HEK293 (cell line): ENCODE measurements around the gene HUWE1.

ENCODE experiments used
- CTCF ChIP-seq: fragments of 450-650 bp; formaldehyde crosslinking; IDR thresholded peaks from 2 replicates; pipeline ENCODE4 v1.5.1; 2016; ENCODE audit warnings: missing biosample characterization, missing genetic modification characterization
- MYNN ChIP-seq: fragments of 450-650 bp; formaldehyde crosslinking; IDR thresholded peaks from 2 replicates; pipeline ENCODE4 v1.5.1; 2016; ENCODE audit warnings: missing biosample characterization, missing genetic modification characterization, borderline replicate concordance
- REST ChIP-seq: fragments of 450-650 bp; formaldehyde crosslinking; IDR thresholded peaks from 2 replicates; pipeline ENCODE4 v1.5.1; 2016; ENCODE audit warnings: missing biosample characterization, missing genetic modification characterization
- SALL2 ChIP-seq: fragments of 450-650 bp; formaldehyde crosslinking; IDR thresholded peaks from 2 replicates; pipeline ENCODE4 v1.5.0; 2017; ENCODE audit warnings: missing biosample characterization, mild to moderate bottlenecking, missing genetic modification characterization, borderline replicate concordance
- ZBTB17 ChIP-seq: fragments of 450-650 bp; formaldehyde crosslinking; IDR thresholded peaks from 2 replicates; pipeline ENCODE4 v1.5.1; 2016; ENCODE audit warnings: missing biosample characterization, missing genetic modification characterization
- ZBTB7A ChIP-seq: fragments of 450-650 bp; formaldehyde crosslinking; IDR thresholded peaks from 2 replicates; pipeline ENCODE4 v1.5.1; 2016; ENCODE audit warnings: low read depth, missing biosample characterization, missing genetic modification characterization
- ZNF114 ChIP-seq: fragments of 450-650 bp; formaldehyde crosslinking; IDR thresholded peaks from 2 replicates; pipeline ENCODE4 v1.5.0; 2017; ENCODE audit warnings: missing biosample characterization, missing genetic modification characterization
- ZNF23 ChIP-seq: fragments of 450-650 bp; formaldehyde crosslinking; IDR thresholded peaks from 2 replicates; pipeline ENCODE4 v1.5.1; 2016; ENCODE audit warnings: missing biosample characterization, missing genetic modification characterization, borderline replicate concordance
- ZNF530 ChIP-seq: fragments of 450-650 bp; formaldehyde crosslinking; IDR thresholded peaks from 2 replicates; pipeline ENCODE4 v1.5.1; 2016; ENCODE audit warnings: low read depth, missing biosample characterization, missing genetic modification characterization
- ZNF645 ChIP-seq: fragments of 450-650 bp; formaldehyde crosslinking; IDR thresholded peaks from 2 replicates; pipeline ENCODE4; 2016; ENCODE audit warnings: missing biosample characterization, missing genetic modification characterization
- ZNF785 ChIP-seq: fragments of 450-650 bp; formaldehyde crosslinking; IDR thresholded peaks from 2 replicates; pipeline ENCODE4 v1.5.1; 2016; ENCODE audit warnings: missing biosample characterization, missing genetic modification characterization
- ZNF843 ChIP-seq: fragments of 450-650 bp; formaldehyde crosslinking; IDR thresholded peaks from 2 replicates; pipeline ENCODE4 v1.5.1; 2016; ENCODE audit warnings: missing biosample characterization, missing genetic modification characterization

GRCh38 chrX:53685711-53686110, 808 bp downstream of the HUWE1 start:
- TF ChIP-seq CTCF = no peak
- TF ChIP-seq ZBTB17 = no peak
- TF ChIP-seq ZNF114 (tag by site-specific recombination) = no peak
- TF ChIP-seq ZNF530 = no peak
- TF ChIP-seq ZNF23 = no peak
- TF ChIP-seq ZNF843 (tag by site-specific recombination) = no peak
- no peak for TF ChIP-seq ZBTB7A
- no peak for TF ChIP-seq ZNF785 (tag by site-specific recombination)
- no peak for TF ChIP-seq MYNN
- TF ChIP-seq SALL2 (tag by site-specific recombination) = no peak
- TF ChIP-seq ZNF645 (tag by site-specific recombination) = no peak
- TF ChIP-seq REST (tag by site-specific recombination) = no peak
